ENCODE measurements around the gene PLAU.
"Not testable (repeated sequence)": the region's sequence is repeated elsewhere in the genome, so short reads cannot be mapped to it uniquely, and the experiment has no call there.

The PLAU gene

GRCh38 chr10:73944356-73945100, 33.6 kb downstream of the PLAU start:
- in situ Hi-C loops (cut with MboI; ENCODE audit: low sequenced_read_pairs): loop anchor here (5.0 kb wide), 1 partner anchor 57 kb away; no protein-coding TSS in a partner anchor

GRCh38 chr10:73946253-73947145, 35.6 kb downstream of the PLAU start:
- in situ Hi-C loops (cut with MboI; ENCODE audit: low sequenced_read_pairs): loop anchor here (5.0 kb wide), 1 partner anchor 59 kb away; no protein-coding TSS in a partner anchor

- in situ Hi-C loops (cut with MboI; ENCODE audit: low sequenced_read_pairs): loop anchor here (5.0 kb wide), 1 partner anchor 62 kb away; no protein-coding TSS in a partner anchor
Observed at GRCh38 chr10:73948947-73949633, 38.2 kb downstream of the PLAU start.

GRCh38 chr10:73950155-73950948, 39.4 kb downstream of the PLAU start:
- in situ Hi-C loops (cut with MboI; ENCODE audit: low sequenced_read_pairs): no loop called here

GRCh38 chr10:73953665-73954064, 42.7 kb downstream of the PLAU start:
- in situ Hi-C loops (cut with MboI; ENCODE audit: low sequenced_read_pairs): no loop called here

- in situ Hi-C loops (cut with MboI; ENCODE audit: low sequenced_read_pairs): no loop called here
Observed at GRCh38 chr10:73954737-73955136, 43.8 kb downstream of the PLAU start.

GRCh38 chr10:73955719-73956118, 44.8 kb downstream of the PLAU start:
- in situ Hi-C loops (cut with MboI; ENCODE audit: low sequenced_read_pairs): no loop called here

GRCh38 chr10:73956476-73957359, 45.8 kb downstream of the PLAU start:
- in situ Hi-C loops (cut with MboI; ENCODE audit: low sequenced_read_pairs): no loop called here

- in situ Hi-C loops (cut with MboI; ENCODE audit: low sequenced_read_pairs): no loop called here
Observed at GRCh38 chr10:73959484-73960243, 48.7 kb downstream of the PLAU start.

GRCh38 chr10:73962386-73962785, 51.5 kb downstream of the PLAU start:
- in situ Hi-C loops (cut with MboI; ENCODE audit: low sequenced_read_pairs): no loop called here

- in situ Hi-C loops (cut with MboI; ENCODE audit: low sequenced_read_pairs): not testable (repeated sequence)
Observed at GRCh38 chr10:73963533-73963932, 52.6 kb downstream of the PLAU start.

- in situ Hi-C loops (cut with MboI; ENCODE audit: low sequenced_read_pairs): no loop called here
Observed at GRCh38 chr10:73964743-73965142, 53.8 kb downstream of the PLAU start.

GRCh38 chr10:73965267-73965889, 54.4 kb downstream of the PLAU start:
- in situ Hi-C loops (cut with MboI; ENCODE audit: low sequenced_read_pairs): not testable (repeated sequence)

- in situ Hi-C loops (cut with MboI; ENCODE audit: low sequenced_read_pairs): no loop called here
Observed at GRCh38 chr10:73965890-73966768, 55.2 kb downstream of the PLAU start.

GRCh38 chr10:73967022-73967429, 56.1 kb downstream of the PLAU start:
- in situ Hi-C loops (cut with MboI; ENCODE audit: low sequenced_read_pairs): no loop called here

All from HL-60/S4 treated with retinoic acid at 250 ng/mL for 4 days and 3 days (cell line).